HepG2 (cell line): ENCODE measurements around the gene TAF6. TPM values are rescaled to one million over a fixed set of nuclear protein-coding genes. Genes with fewer than 3 reads are reported as not detected.

Experiments used
- CREB1 ChIP-seq, 2 experiments: fragments of 450-650 bp in 1 of 2; IDR thresholded peaks; 2 replicates each; pipeline ENCODE4 v1.6.1; 2016 to 2017; ENCODE audit warnings: control low read depth in 1 of 2, mild to moderate bottlenecking in 1 of 2, missing compliant biosample characterization in 1 of 2, missing genetic modification characterization in 1 of 2
- EHMT2 ChIP-seq: fragments of 200-600 bp; sonication (generic); IDR thresholded peaks from 2 replicates; pipeline ENCODE4 v1.7.0; 2017; ENCODE audit warnings: antibody characterized with exemption, low read depth, low read length, borderline replicate concordance
- KIAA2018 ChIP-seq: sonication (generic); formaldehyde crosslinking; IDR thresholded peaks from 2 replicates; pipeline ENCODE4 v1.5.0; 2020; ENCODE audit warnings: mild to moderate bottlenecking, missing genetic modification reagents, borderline replicate concordance
- PATZ1 ChIP-seq: sonication (generic); formaldehyde crosslinking; IDR thresholded peaks from 2 replicates; pipeline ENCODE4 v1.4.0; 2020; ENCODE audit warnings: missing genetic modification reagents
- RBFOX2 ChIP-seq: fragments of 200-400 bp; formaldehyde crosslinking; IDR thresholded peaks from 2 replicates; pipeline ENCODE4 v1.6.1; 2017; ENCODE audit warnings: low read depth, mild to moderate bottlenecking, low read length
- RFX3 ChIP-seq: IDR thresholded peaks from 2 replicates; pipeline ENCODE4 v1.6.1; 2016; ENCODE audit warnings: missing biosample characterization, missing genetic modification reagents
- SPEN ChIP-seq: sonication (generic); formaldehyde crosslinking; IDR thresholded peaks from 2 replicates; pipeline ENCODE4 v1.5.1; 2020; ENCODE audit warnings: low read depth, mild to moderate bottlenecking, missing genetic modification reagents
- TCF12 ChIP-seq, 2 experiments: fragments of 450-650 bp in 1 of 2; sonication (generic) in 1 of 2; formaldehyde crosslinking in 1 of 2; IDR thresholded peaks; 2 replicates each; pipeline versions ENCODE4 v1.6.1 to v1.8.0; 2017 to 2022; ENCODE audit warnings: antibody characterized with exemption in 1 of 2, mild to moderate bottlenecking in 1 of 2, missing genetic modification reagents in 1 of 2, moderate library complexity in 1 of 2
- TERF1 ChIP-seq: sonication (generic); formaldehyde crosslinking; IDR thresholded peaks from 2 replicates; pipeline ENCODE4 v1.8.0; 2022; ENCODE audit warnings: mild to moderate bottlenecking, missing genetic modification reagents, moderate library complexity
- TGIF2 ChIP-seq: IDR thresholded peaks from 2 replicates; pipeline ENCODE4 v1.6.1; 2016; ENCODE audit warnings: control low read depth, missing compliant biosample characterization
- ZKSCAN1 ChIP-seq: fragments of 150-350 bp; IDR thresholded peaks from 2 replicates; pipeline ENCODE4 v1.6.1; 2014; ENCODE audit warnings: low read length
- ZNF263 ChIP-seq: sonication (generic); formaldehyde crosslinking; IDR thresholded peaks from 2 replicates; pipeline ENCODE4 v1.4.0; 2020; ENCODE audit warnings: missing genetic modification reagents
- ZNF660 ChIP-seq: sonication (generic); formaldehyde crosslinking; IDR thresholded peaks from 2 replicates; pipeline ENCODE4 v1.5.1; 2020; ENCODE audit warnings: mild to moderate bottlenecking, low read depth, missing genetic modification reagents, borderline replicate concordance
- ZNF670 ChIP-seq: sonication (generic); formaldehyde crosslinking; IDR thresholded peaks from 2 replicates; pipeline ENCODE4 v1.8.0; 2022; ENCODE audit warnings: mild to moderate bottlenecking, missing genetic modification reagents, borderline replicate concordance
- ZNF768 ChIP-seq: sonication (generic); formaldehyde crosslinking; IDR thresholded peaks from 2 replicates; pipeline ENCODE4 v1.4.0; 2020; ENCODE audit warnings: missing genetic modification reagents
- ZNF790 ChIP-seq: sonication (generic); formaldehyde crosslinking; IDR thresholded peaks from 2 replicates; pipeline ENCODE4 v1.8.0; 2022; ENCODE audit warnings: missing genetic modification reagents, mild to moderate bottlenecking, borderline replicate concordance
- polyA plus RNA-seq, 8 experiments: library from polyadenylated mRNA; depleted of rRNA in 3 of 8; stranded (reverse) in 7 of 8; unstranded in 1 of 8; fragments of >200 nt; fragmentation: Illumina TruSeq in 4 of 8; extraction: Trizol in 4 of 8; gene quantifications; 2 replicates each; pipeline versions ENCODE4 v1.2.1 to v1.2.3, GENCODE V29; 2011 to 2016; ENCODE audit warnings: low read depth in 4 of 8, missing spikeins in 1 of 8, mixed read lengths in 1 of 8; ENCODE audit not compliant: insufficient read depth in 1 of 8
- total RNA-seq, 5 experiments: library from RNA; depleted of rRNA; stranded (reverse); fragments of >200 nt; fragmentation: Illumina TruSeq; extraction: Trizol; gene quantifications; 2 replicates each; pipeline ENCODE4 v1.2.3, GENCODE V29; 2016; ENCODE audit warnings: low read depth in 1 of 5

The TAF6 gene
- total and polyA plus RNA-seq, 2 of the 13 experiments (the other 11 are each of a cell fraction or from before 2014, with no cell fraction given) = 12.9 to 18.8 TPM

- TF ChIP-seq PATZ1 (peak; percentile 61), SPEN (CRISPR knock-in tag) (peak; percentile 0; the same call in 1 of the 2 replicates), ZNF790 (peak; percentile 48; the same call in 1 of the 2 replicates), ZNF768 (peak; percentile 48; the same call in 1 of the 2 replicates), ZNF670 (CRISPR knock-in tag) (peak; percentile 62; the same call in 1 of the 2 replicates), TGIF2 (CRISPR knock-in tag) (peak; percentile 83; the same call in 1 of the 2 replicates), ZKSCAN1 (no peak), TERF1 (CRISPR knock-in tag) (0 out of 2 replicates have a peak, but pooled peaks have one; percentile 21), ZNF263 (CRISPR knock-in tag) (peak; percentile 57), TCF12 (IDR thresholded peaks at IDR 0.05) (no peak), TCF12 (CRISPR knock-in tag; IDR thresholded peaks at IDR 0.05) (no peak), CREB1 (IDR thresholded peaks at IDR 0.05) (no peak), CREB1 (CRISPR knock-in tag; IDR thresholded peaks at IDR 0.05) (no peak), RBFOX2 (peak; percentile 65), EHMT2 (no peak), ZNF660 (CRISPR knock-in tag) (0 out of 2 replicates have a peak, but pooled peaks have one; percentile 28), KIAA2018 (CRISPR knock-in tag) (no peak), RFX3 (CRISPR knock-in tag) (peak; percentile 78)
Observed at GRCh38 chr7:100119072-100119969, at the start of gene TAF6, which contains the start of gene CNPY4 (continued).
